ENCODE results near the gene MED15.
A peak's percentile ranks its signal among the peaks of the same experiment; 100 is the strongest.

MED15 gene

GRCh38 chr22:20579273-20580120 is 72.1 kb downstream of the MED15 start:
- TF ChIP-seq, protein P1, sequence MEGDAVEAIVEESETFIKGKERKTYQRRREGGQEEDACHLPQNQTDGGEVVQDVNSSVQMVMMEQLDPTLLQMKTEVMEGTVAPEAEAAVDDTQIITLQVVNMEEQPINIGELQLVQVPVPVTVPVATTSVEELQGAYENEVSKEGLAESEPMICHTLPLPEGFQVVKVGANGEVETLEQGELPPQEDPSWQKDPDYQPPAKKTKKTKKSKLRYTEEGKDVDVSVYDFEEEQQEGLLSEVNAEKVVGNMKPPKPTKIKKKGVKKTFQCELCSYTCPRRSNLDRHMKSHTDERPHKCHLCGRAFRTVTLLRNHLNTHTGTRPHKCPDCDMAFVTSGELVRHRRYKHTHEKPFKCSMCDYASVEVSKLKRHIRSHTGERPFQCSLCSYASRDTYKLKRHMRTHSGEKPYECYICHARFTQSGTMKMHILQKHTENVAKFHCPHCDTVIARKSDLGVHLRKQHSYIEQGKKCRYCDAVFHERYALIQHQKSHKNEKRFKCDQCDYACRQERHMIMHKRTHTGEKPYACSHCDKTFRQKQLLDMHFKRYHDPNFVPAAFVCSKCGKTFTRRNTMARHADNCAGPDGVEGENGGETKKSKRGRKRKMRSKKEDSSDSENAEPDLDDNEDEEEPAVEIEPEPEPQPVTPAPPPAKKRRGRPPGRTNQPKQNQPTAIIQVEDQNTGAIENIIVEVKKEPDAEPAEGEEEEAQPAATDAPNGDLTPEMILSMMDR (IDR thresholded peaks at IDR 0.05; ENCODE audit: low read depth, low read length) = no peak
- Histone ChIP-seq H3K9me3 (ENCODE audit: severe bottlenecking) (no peaks in the 10 kb centered on the region), H3K4me3 (ENCODE audit: low read depth, low read length) (no peak overlapping the region), H3K27me3 (ENCODE audit: insufficient read depth, low read depth, severe bottlenecking) (no peaks in the 10 kb centered on the region), H3K27ac (no peak overlapping the region), H3K36me3 (peaks cover 61% of the 10 kb centered on the region)
- DNase-seq = no peak

- TF ChIP-seq, protein P1 (IDR thresholded peaks at IDR 0.05; ENCODE audit: low read depth, low read length) = no peak
- H3K36me3 ChIP-seq = peaks cover 62% of the 10 kb centered on the region
- H3K9me3 ChIP-seq (ENCODE audit: severe bottlenecking) = no peaks in the 10 kb centered on the region
- H3K27ac ChIP-seq = no peak overlapping the region
- H3K4me3 ChIP-seq (ENCODE audit: low read depth, low read length) = no peak overlapping the region
- no peaks in the 10 kb centered on the region for H3K27me3 ChIP-seq (ENCODE audit: insufficient read depth, low read depth, severe bottlenecking)
- DNase-seq = no peak
Measured at GRCh38 chr22:20580179-20580578, 72.8 kb downstream of the MED15 start.

DNA sequence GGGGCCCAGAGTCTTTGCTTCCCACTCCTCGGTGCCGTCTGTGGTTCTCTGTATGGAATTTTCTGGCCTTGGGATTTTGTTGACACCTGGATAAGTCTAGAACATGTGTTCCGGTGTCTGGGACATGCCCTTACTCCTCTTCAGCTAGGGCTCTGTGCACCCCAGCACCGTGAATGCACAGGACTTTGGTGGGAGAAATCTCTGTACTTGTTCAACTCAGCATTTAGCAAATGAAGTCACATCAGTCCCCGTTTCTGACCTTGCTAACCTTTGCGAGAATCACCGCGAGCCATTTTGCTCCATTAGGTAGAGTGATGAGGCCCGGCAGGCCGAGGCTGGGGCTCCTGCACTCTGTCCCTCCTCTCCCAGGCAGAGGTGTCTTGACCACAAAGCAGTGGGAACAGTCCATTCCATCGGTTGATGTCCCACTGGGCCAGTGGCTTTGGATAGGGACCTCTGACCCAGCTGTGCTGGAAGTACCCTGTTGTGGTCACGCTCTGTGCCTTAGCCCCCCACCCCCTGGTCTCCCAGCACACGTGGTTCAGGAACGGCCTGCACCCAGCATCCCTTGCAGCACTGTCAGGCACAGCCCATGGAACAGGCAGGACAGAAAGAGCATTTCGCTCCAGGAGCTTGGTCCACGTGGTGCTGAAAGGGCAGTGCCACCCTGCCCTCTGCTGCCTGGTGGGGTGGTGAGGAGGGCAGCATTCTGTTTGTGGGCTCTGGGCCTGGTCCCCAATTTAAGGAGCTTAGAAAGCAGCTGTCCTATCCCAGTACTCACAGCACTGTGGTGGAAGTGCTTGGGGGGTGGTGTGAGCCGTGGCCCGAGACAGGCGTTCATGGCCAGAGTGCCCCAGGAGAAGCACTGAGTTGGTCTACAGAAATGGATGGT is 73.4 kb downstream of the MED15 start:
- TF ChIP-seq, protein P1 (IDR thresholded peaks at IDR 0.05; ENCODE audit: low read depth, low read length) = no peak
- Histone ChIP-seq H3K4me3 (ENCODE audit: low read depth, low read length) (no peak overlapping the region), H3K27me3 (ENCODE audit: insufficient read depth, low read depth, severe bottlenecking) (no peaks in the 10 kb centered on the region), H3K9me3 (ENCODE audit: severe bottlenecking) (no peaks in the 10 kb centered on the region), H3K27ac (peak overlapping the region; percentile 18; the same call in 1 of the 2 replicates), H3K36me3 (peaks cover 67% of the 10 kb centered on the region)
- no peak for DNase-seq

DNA sequence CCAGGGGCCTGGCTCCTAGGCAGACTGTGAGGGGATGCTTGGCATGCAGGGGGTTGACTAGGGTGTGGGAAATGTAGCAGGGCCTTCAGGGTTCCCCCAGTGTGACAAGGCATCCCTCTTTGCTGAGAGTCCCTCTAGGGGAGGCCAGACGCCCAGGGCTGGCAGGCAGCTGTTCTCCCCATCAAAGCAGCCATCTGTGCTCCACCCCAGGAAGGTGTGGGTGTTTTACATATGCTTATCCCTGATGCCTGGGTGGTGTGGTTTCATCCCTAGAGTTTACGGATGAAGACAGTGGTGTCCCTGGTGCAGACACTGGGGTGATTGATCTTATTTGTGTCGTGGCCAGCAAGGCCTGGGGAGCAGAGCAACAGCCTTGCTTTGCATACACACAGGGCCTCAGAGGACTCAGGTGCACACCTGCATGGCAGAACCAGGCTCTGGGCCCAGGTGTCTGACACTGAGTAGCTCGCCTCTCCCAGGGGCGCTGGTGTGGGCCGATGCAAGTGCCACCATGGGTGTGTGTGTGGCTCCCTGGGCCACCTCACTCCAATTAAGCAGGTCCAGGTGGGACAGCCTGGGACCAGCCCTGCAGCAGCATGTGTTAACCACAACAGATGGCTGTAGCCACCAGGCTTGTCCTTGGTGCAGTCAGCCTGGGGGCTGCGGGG is 74.2 kb downstream of the MED15 start:
- DNase-seq = no peak
- H3K36me3 ChIP-seq = peaks cover 67% of the 10 kb centered on the region

GRCh38 chr22:20582171-20582511 is 74.7 kb downstream of the MED15 start:
- DNase-seq = no peak
- Histone ChIP-seq H3K27me3 (ENCODE audit: insufficient read depth, low read depth, severe bottlenecking) (no peaks in the 10 kb centered on the region), H3K36me3 (peaks cover 70% of the 10 kb centered on the region), H3K4me3 (ENCODE audit: low read depth, low read length) (no peak overlapping the region), H3K27ac (peak overlapping the region; percentile 0; the same call in 1 of the 2 replicates), H3K9me3 (ENCODE audit: severe bottlenecking) (no peaks in the 10 kb centered on the region)
- TF ChIP-seq, protein P1 (IDR thresholded peaks at IDR 0.05; ENCODE audit: low read depth, low read length) = no peak

More for the DNA sequence above, 74.2 kb downstream of the MED15 start:
- no peak overlapping the region for H3K4me3 ChIP-seq (ENCODE audit: low read depth, low read length)
- no peaks in the 10 kb centered on the region for H3K27me3 ChIP-seq (ENCODE audit: insufficient read depth, low read depth, severe bottlenecking)
- TF ChIP-seq, protein P1 (IDR thresholded peaks at IDR 0.05; ENCODE audit: low read depth, low read length) = 0 out of 2 replicates have a peak, but pooled peaks have one; percentile 20
- H3K27ac ChIP-seq = peak overlapping the region; percentile 0
- no peaks in the 10 kb centered on the region for H3K9me3 ChIP-seq (ENCODE audit: severe bottlenecking)

All from WERI-Rb-1 (cell line).